Islet precursor cell (in vitro differentiated cells): ENCODE results near the gene HLF.

ENCODE experiments used
- DNase-seq: peaks from one replicate; pipeline ENCODE4 v3.0.0-alpha.2; 2018

The HLF gene

DNA sequence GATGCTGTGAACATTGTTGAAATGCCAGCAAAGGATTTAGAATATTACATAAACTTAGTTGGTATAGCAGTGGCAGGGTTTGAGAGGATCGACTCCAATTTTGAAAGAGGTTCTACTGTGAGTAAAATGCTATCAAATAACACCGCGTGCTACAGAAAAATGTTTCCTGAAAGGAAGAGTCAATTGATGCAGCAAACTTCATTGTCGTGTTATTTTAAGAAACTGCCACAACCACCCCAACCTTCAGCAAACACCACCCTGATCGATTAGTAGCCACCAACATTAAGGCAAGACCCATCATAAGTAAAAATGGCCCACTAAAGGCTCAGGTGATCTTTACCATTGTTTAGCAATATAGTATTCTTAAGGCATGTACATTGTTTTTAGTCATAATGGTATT is 27.3 kb downstream of the HLF start:
- no peak for DNase-seq

DNA sequence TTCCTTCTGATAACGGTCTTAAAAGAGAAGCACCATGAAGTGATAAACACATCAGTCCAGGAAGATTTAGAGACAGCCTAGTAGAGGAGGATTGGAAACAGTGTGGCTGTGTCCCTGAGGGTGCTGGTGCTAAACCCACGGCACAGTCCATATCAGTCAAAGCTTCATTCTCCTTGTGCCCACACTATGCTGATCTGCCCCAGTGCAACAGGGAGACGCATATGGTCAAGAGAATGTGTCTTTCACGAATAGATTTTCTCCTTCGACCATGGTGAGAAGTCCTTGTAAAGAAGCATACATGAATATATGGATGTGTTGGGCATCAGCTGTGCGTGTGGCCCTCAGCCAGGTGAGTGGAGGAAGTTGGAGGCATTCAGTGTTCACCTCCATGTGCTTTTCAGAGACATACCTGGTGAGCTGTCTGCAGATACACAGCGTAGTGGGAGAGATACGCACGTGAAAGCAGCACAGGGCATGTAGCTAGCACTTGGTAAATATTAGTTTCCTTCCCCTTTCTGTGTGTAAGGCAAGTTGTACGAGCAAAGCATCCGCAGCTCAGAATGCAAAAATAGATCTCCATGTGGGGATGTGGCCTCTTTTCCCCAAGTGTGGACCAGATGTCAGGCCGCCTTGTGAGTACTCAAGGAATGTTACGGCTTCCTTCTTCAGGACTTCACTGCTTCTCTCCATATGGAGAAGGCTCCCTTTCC is 29.4 kb downstream of the HLF start:
- DNase-seq, result no peak

DNA sequence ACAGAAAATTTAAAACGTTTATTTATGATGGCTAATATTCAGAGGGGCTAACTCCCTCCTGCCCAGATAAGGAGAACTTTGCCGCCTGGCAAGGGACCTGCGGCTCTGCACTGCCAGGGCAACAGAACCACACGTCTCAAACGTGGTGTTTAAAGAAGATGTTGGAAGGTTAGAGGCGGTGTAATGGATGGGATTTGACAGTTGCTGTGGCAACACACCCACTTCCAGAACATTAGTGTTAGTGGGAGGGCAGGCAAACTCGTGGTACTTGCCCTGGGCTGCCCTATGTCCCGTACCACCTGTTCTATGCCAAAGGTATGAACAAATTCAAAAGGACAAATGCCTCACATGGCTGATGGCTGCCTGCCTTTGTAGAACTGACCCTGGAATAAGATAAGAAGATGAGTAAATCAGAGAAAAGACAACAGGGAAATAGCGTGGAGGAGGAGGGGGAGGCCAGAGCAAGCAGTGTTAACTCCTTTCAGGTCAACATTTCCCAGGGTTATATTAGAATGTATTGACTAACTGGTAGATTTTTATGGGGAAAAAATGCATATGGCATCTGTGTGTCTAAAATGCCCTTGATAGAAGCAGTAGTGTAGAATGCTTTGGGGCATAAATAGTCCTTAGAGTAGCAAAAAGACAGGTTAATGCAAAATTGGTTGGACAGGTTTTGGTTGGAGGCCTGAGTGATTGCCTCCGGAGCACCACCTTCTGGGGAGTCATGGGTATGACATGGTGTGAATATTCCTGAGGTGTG is 30.8 kb downstream of the HLF start:
- DNase-seq, result peak; percentile 86

DNA sequence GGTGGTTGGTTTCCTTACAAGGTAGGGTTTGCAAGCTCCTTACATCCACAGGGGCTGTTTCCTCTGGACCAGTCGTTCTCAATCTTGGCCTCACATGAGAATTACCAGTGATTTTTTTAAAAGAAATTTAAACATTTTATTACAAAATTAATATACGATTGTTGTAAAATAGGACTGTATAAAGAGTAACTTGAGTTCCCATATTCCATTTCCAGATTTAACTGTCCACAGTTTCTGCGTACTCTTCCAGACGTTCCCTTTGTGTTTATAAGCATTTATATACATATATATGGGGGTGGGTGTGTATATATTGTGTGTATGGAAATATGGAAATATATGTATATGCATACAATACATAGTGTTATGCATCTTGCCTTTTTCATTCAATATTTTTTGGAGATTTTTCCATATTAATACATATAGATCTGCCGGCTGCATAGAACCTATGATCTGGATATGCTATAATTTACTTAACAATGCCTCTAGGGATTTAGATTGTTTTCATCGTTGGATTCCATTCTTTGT is 31.5 kb downstream of the HLF start:
- no peak for DNase-seq

DNA sequence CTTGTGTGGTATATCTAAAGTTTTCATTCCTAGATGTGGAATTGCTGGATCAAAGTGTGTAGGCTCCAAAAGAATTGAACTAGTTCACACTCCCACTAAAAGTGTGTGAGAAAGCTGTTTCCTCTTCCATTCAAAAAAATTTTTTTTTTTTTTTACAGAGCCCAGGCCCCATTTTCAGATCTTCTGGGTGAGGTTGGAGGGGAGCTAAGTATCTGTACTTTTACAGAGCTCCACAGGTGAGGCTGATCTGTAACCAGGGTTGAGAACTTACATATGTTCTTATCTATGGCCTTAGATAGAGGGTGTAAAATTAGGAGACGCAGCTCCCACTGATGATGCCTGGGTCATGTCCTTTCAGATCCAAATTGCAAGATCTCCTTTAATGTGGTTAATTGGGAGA is 31.9 kb downstream of the HLF start:
- DNase-seq, result no peak

DNA sequence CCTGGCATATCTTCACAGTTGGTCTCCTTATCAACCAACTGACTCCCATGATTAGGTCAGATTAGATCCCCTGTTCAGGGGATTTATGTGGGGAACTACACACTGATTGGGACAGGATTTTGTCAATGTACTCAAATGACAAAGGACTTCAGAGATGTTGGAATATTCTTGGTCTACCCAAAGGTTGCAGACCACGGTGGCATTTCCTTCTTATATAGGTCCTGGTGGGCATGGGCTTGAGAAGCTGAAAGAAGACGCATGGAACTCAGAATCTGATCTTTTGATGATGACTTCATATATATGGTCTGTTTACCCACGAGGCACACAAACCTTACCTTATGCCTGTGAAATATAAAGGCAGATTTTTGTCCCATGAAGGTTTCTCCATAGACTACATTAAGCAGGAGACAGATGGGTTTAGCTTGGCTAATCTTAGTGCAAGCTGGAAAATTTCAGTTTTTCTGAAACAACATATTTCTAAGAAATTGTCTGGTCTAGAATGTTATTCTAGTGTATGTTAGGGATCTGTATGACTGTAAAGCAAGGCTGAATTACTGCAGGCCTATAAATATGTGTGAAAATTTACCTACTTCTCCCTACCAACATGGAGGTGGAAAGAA is 33.5 kb downstream of the HLF start:
- DNase-seq, result no peak

DNA sequence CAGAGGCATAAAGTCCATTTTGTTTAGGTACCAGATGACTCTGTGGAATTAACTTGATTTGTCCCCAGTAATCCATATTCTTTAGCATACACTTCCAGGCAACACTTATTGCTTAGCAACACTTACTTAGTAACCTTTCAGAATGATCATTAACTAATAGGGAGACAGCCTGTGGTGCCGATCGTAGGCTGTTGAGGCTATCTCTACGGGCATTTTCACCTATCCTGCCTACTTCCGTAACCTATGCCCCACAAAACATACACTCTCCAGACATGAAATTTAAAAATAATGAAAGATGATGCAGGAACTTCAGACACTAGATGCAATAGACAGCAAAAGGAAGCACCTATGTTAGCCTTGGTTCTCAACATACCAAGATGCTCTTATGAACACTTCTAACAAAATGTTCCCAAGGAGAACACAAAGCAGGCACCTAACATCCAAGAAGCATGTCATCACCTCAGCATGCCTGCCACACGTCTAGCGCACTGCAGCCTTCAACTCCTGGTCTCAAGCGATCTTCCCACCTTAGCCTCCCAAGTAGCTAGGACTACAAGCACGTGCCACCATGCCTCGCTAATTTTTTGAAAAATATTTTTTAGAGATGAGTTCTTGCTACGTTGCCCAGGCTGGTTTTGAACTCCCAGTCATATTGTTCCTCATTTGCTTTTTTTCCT is 34.5 kb downstream of the HLF start:
- no peak for DNase-seq

DNA sequence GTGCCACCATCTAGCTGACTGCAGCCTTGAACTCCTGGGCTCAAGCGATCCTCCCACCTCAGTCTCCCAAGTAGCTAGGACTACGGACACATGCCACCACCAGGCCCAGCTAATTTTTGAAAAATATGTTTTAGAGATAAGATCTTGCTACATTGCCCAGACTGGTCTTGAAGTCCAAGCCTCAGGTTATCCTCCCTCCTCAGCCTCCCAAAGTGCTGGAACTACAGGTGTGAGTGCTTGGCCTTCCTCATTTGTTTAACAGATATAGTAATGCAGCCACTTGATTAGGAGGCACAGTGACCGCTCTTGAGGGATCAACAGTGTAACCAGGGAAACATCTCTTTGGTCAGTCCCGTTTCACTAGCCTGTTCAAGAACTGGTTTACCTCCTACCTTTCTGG is 35.1 kb downstream of the HLF start:
- no peak for DNase-seq

DNA sequence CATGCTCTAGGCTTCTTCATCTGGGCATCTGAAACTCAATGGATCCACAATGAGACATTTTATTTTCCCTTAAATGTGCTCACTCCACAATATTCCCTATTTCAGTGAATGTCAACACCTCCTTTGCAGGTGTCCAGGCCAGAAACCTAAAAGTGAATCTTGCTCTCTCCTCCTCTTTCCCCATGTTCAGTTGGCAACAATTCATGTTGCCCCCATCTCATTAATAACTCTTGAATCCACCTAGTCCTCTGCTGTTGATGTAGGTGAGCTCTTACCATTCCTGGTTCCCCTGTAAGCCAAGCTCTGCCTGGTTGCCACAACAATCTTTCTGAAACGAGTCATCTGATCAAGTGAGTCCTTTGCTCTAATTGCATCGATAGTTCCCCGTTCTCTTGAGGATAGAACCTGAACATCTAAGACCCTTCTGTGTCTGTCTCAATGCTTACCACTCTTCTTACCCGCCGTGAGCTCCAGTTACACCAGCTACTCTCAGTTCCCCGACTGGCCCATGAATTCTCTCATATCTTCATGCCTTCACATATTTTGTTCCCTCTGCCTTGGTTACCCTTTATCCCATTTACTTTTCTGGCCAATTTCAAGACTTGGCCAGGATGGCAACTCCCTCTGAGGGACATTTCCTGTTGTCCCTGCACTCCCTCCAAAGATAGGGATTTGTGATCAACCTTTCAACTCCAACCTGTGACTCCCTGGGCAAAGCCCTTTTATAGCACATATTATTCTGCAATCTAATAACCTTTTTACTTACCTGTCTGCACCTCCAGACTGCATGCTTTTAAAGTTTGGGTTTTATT is 35.9 kb downstream of the HLF start:
- DNase-seq, result no peak

DNA sequence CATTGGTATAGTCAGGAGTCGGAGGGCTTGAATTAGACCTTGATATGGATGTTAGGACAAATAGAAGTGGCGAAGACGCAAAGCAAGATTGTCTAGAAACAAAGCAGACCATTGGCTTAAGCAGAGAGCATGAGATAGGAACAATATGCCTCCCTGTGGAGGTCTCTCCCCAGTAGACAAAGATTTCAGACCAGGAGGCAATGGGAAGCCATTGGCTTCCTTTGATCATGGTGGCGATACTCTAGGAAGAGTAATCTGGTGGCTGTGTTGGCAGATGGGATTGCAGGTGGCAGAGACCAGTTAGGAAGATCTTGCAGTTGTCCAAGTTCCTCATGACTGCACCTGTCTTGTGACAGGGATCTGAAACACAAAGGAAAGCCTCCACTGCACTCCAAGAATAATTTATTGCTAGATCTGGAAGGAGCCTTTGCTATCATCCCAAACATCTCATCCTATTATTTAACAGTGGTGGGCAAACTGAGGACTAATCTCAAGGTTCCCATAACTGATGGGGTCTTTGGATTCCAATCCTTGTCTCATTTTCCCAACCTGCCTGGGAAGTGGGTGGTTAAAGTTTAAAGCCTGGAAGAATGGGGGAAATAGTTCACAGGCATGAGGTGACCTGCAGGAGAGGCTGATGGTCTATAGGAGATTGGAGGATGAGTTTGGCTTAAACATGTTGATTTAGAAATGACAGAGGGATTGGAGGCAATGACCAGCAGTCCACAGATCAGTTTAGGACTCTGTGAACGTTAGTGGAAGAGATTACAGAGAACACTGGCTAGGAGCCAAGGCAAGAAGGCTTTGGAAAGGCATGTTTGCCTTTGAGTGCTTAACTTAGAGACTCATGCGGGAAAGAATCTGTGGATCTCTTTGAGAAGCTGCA is 37.0 kb downstream of the HLF start:
- DNase-seq, result no peak

DNA sequence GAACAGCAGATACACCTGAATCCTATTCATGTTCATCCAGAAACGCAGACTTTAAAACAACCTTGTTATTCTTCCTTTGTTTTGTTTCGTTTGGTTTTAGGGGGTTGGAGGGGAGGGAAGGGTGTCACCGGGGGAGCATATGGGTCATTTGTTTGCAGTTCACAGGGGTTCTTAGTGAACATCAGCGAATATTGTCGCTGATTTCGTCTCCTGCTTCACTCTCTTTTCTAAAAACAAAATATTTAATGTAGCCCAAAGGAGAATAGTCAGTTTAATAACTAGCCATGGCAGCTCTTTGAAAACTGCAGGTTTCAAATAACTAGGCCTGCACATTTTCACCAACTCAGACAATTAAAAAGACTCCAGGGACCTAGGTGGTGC is 37.6 kb downstream of the HLF start:
- no peak for DNase-seq

DNA sequence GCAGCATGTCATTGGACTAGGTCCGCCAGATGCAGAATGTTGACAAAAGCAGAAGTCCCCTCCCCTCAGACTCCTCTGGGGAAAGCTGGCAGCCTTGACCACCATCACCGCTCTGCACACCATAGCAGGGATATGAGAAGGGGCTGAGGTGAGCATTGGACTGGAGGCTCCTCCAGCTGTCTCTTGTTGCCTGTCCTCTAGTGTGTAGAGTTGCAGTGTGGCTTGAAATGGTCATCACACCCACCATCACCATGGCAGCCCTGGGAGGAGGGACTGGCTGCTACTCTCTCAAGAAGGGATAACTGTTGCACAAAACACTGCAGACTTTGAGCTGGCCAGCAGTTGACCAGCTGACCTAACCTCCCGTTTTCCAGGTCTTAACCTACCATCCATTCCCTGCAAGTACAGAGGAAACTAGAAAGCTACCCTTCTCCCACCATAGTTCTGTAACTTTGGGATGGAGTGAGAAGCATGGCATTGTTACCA is 38.3 kb downstream of the HLF start:
- no peak for DNase-seq

DNA sequence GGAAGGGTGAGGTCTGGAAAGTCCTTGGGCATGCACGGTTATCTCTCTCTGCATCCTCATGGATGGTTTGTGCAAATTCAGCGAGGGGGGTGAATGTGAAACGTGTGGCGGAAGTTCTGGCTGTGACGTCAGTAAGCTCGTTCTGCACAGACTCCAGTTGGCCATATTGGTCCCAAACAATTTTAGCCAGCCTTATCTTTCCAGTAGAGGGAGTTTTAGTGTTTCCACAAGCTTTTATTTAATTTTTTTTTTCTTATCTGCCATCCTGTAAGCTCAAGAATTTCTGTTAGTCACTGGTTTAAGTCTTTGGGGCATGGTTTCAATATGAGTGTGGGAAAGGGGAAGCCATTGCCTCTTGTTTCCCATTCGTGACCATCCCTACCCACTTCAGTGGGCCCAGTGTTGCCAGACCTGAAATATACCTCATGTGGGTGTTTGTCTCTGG is 39.0 kb downstream of the HLF start:
- DNase-seq, result no peak

DNA sequence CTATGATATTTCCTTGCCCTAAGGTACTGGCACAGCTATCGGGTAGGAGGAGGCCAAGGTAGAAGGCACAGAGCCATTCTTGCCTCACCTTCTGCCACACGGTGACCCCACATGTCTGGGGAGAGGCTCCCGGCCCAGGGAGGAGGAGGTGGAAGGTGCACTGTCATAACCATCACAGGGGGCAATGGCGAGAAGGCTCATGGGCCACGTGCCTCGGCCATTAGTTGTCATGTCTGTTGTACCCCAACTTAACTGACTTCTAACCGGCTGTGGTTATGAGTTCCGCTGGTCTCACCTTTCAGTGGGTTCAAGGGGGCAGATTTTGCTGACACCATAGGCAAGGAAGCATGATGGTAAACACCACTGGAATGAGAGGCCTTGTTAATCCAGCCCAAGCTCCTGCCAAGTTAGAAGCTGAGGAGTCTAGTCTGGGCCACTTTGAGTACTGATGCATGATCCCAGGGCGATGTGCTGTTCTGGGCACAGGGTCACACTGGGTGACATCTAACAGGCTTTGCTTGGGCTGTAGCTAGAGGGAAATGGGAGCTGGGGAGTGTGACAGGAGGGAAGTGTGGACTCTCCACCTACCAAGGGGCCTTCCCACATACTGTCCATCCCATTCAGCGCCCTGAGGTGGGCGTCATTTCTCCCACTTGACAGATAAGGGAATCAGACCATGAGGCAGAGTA is 39.6 kb downstream of the HLF start:
- DNase-seq, result no peak

DNA sequence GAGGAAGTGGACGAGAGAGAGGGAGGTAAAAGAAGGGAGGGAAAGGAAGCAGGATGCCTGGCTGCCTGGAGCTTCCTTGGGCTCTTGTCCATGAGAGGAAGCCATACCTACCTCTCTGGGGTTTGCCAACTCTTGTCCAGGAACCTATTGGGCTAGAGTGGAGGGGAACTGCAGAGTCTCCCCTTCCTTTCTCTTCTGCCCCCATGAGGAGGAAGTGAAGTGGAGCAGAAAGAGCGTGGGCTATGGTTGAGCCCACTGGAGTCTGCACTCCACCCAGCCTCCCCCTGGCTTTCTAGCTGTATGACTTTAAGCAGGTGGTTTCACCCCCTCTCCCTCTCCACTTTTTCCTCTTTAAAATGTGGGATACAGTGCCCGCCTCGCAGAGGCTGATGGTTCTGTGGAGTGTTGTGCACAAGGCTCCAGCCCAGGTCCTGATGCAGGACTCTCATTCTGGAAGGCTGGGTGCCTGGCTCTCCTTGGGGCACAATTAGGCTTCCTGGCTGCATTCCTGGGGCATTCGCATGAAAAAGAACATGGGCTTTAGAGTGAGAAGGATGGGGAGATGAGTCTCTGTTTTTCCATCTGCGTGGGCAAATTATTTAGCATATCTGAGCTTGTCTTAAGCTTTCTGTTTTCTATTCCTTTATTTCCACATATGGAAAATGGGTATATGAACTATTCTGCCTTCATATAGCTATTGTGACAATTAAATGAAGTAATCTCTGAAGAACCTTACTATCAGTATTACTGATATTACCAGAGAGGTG is 40.7 kb downstream of the HLF start:
- DNase-seq, result no peak

DNA sequence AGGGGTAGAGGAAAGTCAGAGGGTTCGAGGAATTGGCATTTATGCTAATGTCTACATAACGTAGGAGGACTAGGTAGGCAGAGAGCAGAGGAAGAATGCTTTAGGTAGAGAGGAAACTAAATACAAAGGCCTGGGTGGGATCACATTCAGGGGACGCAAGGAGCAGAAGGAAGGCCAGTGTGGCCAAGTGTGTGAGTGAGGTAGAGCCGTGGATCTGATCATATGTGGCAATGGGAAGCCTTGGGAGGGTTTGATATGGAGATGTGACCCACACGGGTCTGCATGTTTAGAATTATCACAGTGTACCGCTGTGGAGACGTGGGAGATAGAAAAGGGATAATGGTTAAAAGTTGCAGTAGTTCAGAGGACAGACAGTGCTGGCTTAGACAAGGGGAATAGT is 43.1 kb downstream of the HLF start:
- DNase-seq, result no peak

DNA sequence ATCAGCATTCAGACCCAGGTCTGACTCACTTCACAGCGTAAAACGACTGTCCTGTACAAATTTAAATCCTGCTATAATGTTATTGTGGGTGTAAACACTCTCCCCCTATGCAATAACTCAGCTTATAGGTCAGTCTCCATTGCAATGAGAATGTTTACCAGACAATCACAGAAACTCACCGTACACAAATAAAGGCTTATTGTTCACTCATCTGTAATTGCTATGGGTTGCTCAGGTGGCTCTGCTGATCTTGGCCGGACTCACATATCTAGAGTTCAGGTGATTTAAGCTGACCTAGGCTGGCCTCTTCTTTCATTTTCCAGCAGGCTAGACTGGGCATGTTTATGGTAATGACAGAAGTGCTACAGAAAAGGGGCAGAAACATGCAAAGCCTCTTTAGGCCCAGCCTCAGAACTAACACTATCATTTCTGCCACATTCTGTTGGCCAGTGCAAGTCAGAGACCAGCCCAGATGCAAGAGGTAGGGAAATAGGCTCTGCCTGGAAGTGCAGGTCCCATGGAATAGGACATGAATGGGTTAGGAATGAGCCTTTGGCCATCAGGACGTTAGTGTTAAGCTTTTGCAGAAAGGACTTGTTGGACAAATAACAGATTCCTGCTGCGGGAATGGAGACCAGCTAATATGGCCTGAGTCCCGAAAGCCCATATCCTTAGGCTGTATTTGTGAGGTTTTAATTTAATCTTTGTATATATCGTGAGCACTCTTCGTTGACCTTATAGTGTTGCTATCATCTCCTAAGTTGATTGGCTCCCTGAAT is 44.0 kb downstream of the HLF start:
- DNase-seq, result no peak

DNA sequence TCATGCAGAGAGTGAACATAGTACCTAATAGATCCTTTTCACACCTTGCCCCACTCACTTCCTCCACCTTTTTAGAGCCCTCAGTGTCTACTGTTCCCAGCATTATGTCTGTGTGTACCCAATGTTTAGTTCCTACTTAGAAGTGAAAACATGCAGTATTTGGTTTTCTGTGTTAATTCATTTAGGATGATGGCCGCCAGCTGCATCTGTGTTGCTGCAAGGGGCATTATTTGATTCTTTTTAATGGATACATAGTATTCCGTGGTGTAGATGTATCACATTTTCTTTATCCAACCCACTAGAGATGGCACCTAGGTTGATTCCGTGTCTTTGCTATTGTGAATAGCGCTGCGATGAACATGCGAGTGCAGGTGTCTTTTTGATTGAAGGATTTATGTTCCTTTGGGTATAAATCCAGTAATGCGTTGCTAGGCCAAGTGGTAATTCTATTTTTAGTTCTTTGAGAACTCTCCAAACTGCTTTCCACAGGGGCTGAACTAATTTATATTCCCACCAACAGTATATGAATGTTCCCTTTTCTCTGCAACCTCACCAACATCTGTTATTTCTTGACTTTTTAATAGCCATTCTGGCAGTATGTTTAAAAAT is 47.1 kb downstream of the HLF start:
- DNase-seq, result no peak

DNA sequence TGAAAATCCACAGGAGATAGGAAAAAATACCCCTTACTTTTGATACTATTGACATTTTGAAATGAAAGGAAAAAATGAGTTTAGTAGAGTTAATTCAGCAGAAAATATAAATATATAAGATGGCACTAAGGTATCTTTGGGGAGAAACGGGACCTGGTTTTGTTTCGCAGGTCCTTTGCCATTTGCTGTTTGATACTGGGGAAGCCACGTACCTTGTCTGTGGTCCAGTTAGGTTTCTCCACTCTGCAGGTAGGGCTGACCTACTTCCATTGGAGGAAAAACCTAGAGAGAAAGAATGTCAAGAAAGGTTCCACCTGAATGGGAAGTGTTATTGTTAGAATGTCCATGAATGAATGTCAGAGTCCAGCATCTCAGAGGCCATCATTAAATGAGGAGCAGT is 48.1 kb downstream of the HLF start:
- DNase-seq, result no peak
